ENCODE data around the gene MAPK4.

MAPK4 gene

DNA sequence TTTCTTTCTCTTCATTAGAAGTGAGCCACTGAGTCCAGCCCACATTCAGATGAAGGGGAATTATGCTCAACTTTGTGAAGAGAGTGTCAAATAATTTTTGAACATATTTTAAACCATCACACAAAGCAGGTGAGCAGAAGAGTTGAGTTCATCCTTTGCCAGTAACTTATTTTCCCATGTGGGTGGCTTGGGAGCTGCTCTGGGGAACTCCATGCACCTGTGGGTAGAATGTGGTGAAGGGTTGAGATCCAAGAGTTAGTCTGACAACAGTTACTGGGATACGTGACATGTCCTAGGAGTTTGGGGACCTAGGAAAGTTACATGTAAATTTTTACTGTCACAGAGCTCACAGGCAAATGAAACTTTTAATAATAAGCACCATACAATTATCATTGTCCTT lies 21.6 kb downstream of the MAPK4 start:
- no peak for TF ChIP-seq ZFX (IDR thresholded peaks at IDR 0.05)
- TF ChIP-seq, protein P1, sequence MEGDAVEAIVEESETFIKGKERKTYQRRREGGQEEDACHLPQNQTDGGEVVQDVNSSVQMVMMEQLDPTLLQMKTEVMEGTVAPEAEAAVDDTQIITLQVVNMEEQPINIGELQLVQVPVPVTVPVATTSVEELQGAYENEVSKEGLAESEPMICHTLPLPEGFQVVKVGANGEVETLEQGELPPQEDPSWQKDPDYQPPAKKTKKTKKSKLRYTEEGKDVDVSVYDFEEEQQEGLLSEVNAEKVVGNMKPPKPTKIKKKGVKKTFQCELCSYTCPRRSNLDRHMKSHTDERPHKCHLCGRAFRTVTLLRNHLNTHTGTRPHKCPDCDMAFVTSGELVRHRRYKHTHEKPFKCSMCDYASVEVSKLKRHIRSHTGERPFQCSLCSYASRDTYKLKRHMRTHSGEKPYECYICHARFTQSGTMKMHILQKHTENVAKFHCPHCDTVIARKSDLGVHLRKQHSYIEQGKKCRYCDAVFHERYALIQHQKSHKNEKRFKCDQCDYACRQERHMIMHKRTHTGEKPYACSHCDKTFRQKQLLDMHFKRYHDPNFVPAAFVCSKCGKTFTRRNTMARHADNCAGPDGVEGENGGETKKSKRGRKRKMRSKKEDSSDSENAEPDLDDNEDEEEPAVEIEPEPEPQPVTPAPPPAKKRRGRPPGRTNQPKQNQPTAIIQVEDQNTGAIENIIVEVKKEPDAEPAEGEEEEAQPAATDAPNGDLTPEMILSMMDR (conservative IDR thresholded peaks at IDR 0.05) = no peak
- no peak overlapping the region for H3K27ac ChIP-seq

GRCh38 chr18:50582500-50582899 lies 22.6 kb downstream of the MAPK4 start:
- TF ChIP-seq ZFX (IDR thresholded peaks at IDR 0.05) = no peak
- TF ChIP-seq, protein P1 (conservative IDR thresholded peaks at IDR 0.05) = no peak

GRCh38 chr18:50586710-50587109 lies 26.8 kb downstream of the MAPK4 start:
- H3K27ac ChIP-seq = no peak overlapping the region
- TF ChIP-seq, protein P1 (conservative IDR thresholded peaks at IDR 0.05) = peak; percentile 69
- no peak for TF ChIP-seq ZFX (IDR thresholded peaks at IDR 0.05)

More at GRCh38 chr18:50582500-50582899, 22.6 kb downstream of the MAPK4 start:
- H3K27ac ChIP-seq = no peak overlapping the region

- TF ChIP-seq ZFX (IDR thresholded peaks at IDR 0.05) = no peak
- TF ChIP-seq, protein P1 (conservative IDR thresholded peaks at IDR 0.05) = no peak
- no peak overlapping the region for H3K27ac ChIP-seq
These were observed 30.7 kb downstream of the MAPK4 start for GRCh38 chr18:50590593-50590992.

DNA sequence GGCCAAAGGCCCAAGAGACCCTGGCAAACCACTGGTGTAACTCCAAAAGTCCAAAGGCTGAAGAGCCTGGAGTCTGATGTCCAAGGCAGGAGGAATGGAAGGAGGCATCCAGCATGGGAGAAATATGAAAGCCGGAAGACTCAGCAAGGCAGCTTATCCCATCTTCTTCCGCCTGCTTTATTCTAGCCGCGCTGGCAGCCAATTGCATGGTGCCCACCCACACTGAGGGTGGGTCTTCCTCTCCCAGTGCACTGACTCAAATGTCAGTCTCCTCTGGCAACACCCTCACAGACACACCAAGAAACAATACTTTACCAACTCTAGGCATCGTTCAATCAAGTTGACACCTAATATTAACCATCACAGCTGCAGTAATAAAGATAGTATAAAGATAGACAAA lies 34.1 kb downstream of the MAPK4 start:
- H3K27ac ChIP-seq = no peak overlapping the region
- TF ChIP-seq ZFX (IDR thresholded peaks at IDR 0.05) = no peak
- TF ChIP-seq, protein P1 (conservative IDR thresholded peaks at IDR 0.05) = no peak

GRCh38 chr18:50594942-50595341 lies 35.1 kb downstream of the MAPK4 start:
- no peak overlapping the region for H3K27ac ChIP-seq
- TF ChIP-seq, protein P1 (conservative IDR thresholded peaks at IDR 0.05) = no peak
- no peak for TF ChIP-seq ZFX (IDR thresholded peaks at IDR 0.05)

DNA sequence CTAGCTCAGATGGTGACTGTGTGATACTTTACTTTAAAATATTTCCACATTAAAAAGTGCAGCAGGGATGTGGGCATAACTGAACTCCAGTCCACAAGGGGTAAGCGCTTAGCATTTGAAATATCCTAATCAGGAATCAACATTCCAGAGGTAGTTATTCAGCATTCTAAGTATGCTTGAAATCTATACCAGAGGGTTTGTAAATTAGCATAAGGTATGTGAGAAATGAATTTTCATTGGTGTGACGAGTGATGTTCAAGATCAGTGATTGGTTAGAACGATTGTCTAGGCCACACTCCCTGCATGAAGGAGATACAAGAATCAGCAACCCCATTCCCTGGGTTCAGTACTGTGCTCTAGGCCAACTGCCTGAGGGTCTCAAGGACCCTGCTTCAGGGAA lies 42.6 kb downstream of the MAPK4 start:
- TF ChIP-seq, protein P1 (conservative IDR thresholded peaks at IDR 0.05) = no peak
- TF ChIP-seq ZFX (IDR thresholded peaks at IDR 0.05) = no peak
- no peak overlapping the region for H3K27ac ChIP-seq

All from C4-2B (cell line).